Measurements from ENCODE around the gene NOP9. TPM values are rescaled to one million over a fixed set of nuclear protein-coding genes. Genes with fewer than 3 reads are reported as not detected.

The NOP9 gene
- total RNA-seq, 6 experiments from 2014 or later = 25.4 to 31.1 (median 28.1) TPM

- DNase-seq = no peak
- Mint-ChIP-seq H3K27ac (no peak overlapping the region), H3K9me3 (no peaks in the 10 kb centered on the region), H3K27me3 (ENCODE audit: insufficient read depth) (peaks cover 2% of the 10 kb centered on the region; the same call in 1 of the 2 replicates), H3K36me3 (ENCODE audit: low read depth) (peaks cover 15% of the 10 kb centered on the region), H3K4me3 (no peak overlapping the region), H3K4me1 (ENCODE audit: low read depth) (peaks cover 27% of the 10 kb centered on the region)
- TF ChIP-seq CTCF (IDR thresholded peaks at IDR 0.05) = no peak
These were observed 6.1 kb upstream of the NOP9 start for GRCh38 chr14:24293525-24293924.

- no peak overlapping the region for H3K4me3 Mint-ChIP-seq
- peaks cover 49% of the 10 kb centered on the region for H3K4me1 Mint-ChIP-seq (ENCODE audit: low read depth)
- peaks cover 2% of the 10 kb centered on the region; the same call in 1 of the 2 replicates for H3K27me3 Mint-ChIP-seq (ENCODE audit: insufficient read depth)
- peak overlapping the region; percentile 85 for H3K27ac Mint-ChIP-seq
- peak; percentile 85 for TF ChIP-seq CTCF (IDR thresholded peaks at IDR 0.05)
- peak; percentile 89 for DNase-seq
- peaks cover 17% of the 10 kb centered on the region for H3K36me3 Mint-ChIP-seq (ENCODE audit: low read depth)
- no peaks in the 10 kb centered on the region for H3K9me3 Mint-ChIP-seq
These were observed 3.1 kb upstream of the NOP9 start for GRCh38 chr14:24296341-24297157.

DNA sequence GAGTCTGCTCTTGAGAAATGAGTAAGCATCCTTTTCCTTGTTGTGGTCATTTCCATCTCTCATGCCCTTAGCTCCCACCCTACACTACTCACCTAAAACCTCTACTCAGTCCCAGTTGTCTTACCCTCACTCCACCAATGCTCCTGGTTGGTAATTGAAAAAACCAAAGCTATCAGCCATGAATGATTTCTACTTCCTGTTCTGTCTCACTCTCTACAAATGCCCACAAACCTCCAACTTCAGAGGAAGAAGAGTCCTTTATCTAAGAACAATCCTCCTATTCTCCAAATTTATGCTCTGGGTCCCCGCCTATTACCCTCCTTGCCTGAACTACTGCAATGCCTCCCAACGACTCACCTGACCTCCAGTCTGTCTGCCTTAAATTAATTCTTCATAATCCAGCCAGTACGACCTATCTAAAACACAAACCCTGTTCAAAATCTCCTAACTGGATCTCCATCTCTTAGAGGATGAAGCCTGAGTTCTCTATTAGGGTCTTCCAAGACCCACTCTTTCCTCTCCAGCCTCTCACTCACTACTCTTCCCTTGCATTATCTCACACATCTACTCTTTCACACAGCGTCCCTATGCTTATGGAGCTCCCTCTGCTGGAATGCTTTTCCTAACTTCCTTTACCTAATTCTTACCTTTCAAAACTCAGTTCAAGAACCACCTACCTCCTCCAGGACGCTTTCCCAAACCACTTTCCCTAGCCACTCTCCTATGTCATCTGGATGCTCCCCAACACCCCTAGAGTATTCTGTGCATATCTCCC lies 2.3 kb upstream of the NOP9 start:
- DNase-seq = no peak
- H3K36me3 Mint-ChIP-seq (ENCODE audit: low read depth) = peaks cover 23% of the 10 kb centered on the region
- peaks cover 50% of the 10 kb centered on the region for H3K4me1 Mint-ChIP-seq (ENCODE audit: low read depth)
- H3K4me3 Mint-ChIP-seq = no peak overlapping the region
- H3K9me3 Mint-ChIP-seq = no peaks in the 10 kb centered on the region
- peak; percentile 66 for TF ChIP-seq CTCF (IDR thresholded peaks at IDR 0.05)
- no peaks in the 10 kb centered on the region for H3K27me3 Mint-ChIP-seq (ENCODE audit: insufficient read depth)
- peak overlapping the region; percentile 34 for H3K27ac Mint-ChIP-seq

DNA sequence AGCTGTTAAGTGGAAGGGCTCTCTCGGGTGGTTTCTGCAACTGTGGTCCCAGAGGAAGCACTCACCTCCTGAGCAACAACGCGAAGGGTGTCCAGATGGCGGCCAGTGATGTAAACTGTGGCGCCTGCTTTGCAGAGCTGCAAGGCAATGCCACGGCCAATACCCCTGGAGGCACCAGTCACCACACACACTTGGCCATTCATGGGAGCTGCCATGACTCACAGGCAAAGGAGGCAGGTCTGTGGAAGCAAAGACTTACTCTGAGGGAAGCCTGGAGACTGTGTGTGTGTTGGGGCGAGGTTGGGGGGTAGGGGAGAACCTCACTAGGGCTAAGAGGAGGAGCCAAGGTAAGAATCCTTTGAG lies 777 bp upstream of the NOP9 start:
- no peaks in the 10 kb centered on the region for H3K9me3 Mint-ChIP-seq
- H3K27ac Mint-ChIP-seq = peak overlapping the region; percentile 98
- DNase-seq = peak; percentile 96
- H3K4me1 Mint-ChIP-seq (ENCODE audit: low read depth) = peaks cover 50% of the 10 kb centered on the region
- no peaks in the 10 kb centered on the region for H3K27me3 Mint-ChIP-seq (ENCODE audit: insufficient read depth)
- peak overlapping the region; percentile 97 for H3K4me3 Mint-ChIP-seq
- TF ChIP-seq CTCF (IDR thresholded peaks at IDR 0.05) = 0 out of 2 replicates have a peak, but pooled peaks have one; percentile 19
- H3K36me3 Mint-ChIP-seq (ENCODE audit: low read depth) = peaks cover 26% of the 10 kb centered on the region

GRCh38 chr14:24300326-24300980 lies 803 bp downstream of the NOP9 start:
- TF ChIP-seq CTCF (IDR thresholded peaks at IDR 0.05) = no peak
- H3K27me3 Mint-ChIP-seq (ENCODE audit: insufficient read depth) = no peaks in the 10 kb centered on the region
- H3K4me3 Mint-ChIP-seq = peak overlapping the region; percentile 97
- no peak for DNase-seq
- H3K9me3 Mint-ChIP-seq = no peaks in the 10 kb centered on the region
- peaks cover 40% of the 10 kb centered on the region for H3K36me3 Mint-ChIP-seq (ENCODE audit: low read depth)
- peaks cover 50% of the 10 kb centered on the region for H3K4me1 Mint-ChIP-seq (ENCODE audit: low read depth)
- H3K27ac Mint-ChIP-seq = peak overlapping the region; percentile 98
